OCI-LY7 (cell line): ENCODE measurements around the gene ADARB2. TPM values are rescaled to one million over a fixed set of nuclear protein-coding genes. Genes with fewer than 3 reads are reported as not detected.

Experiments
- BruUV-seq: library from RNA; stranded (reverse); fragments of 400-500 nt; replicated peaks from 2 replicates; lab custom pipeline; 2021; lab: Mats Ljungman, UMichigan
- CTCF ChIA-PET: fragments of 300-600 bp; sonication (Branson Sonifier 250); formaldehyde crosslinking; loops from one replicate; lab custom pipeline; 2022; ENCODE audit warnings: antibody characterized with exemption; ENCODE audit not compliant: unreplicated experiment; lab: Charles Lee
- POLR2A ChIA-PET: fragments of 300-600 bp; sonication (Branson Sonifier 250); formaldehyde crosslinking; loops from one replicate; lab custom pipeline; 2022; ENCODE audit warnings: antibody characterized with exemption; lab: Charles Lee
- DNase-seq: peaks from one replicate; pipeline ENCODE4 v3.0.0-alpha.2; 2015; ENCODE audit warnings: low spot score
- H2AFZ ChIP-seq: fragments of 200-600 bp; sonication (generic), shearing (Covaris generic); 2 replicates; pipeline ENCODE4 v1.6.1; 2014; ENCODE audit warnings: mild to moderate bottlenecking, antibody characterized with exemption, low read length, moderate library complexity
- H3K27ac ChIP-seq: fragments of 200-600 bp; sonication (generic); 2 replicates; pipeline ENCODE4 v1.5.1; 2014; ENCODE audit warnings: mixed run types, low read depth, mild to moderate bottlenecking, moderate library complexity, low read length, inconsistent platforms; ENCODE audit not compliant: poor library complexity, severe bottlenecking
- H3K36me3 ChIP-seq: fragments of 200-600 bp; sonication (generic); 2 replicates; pipeline ENCODE4 v1.6.1; 2014; ENCODE audit warnings: mild to moderate bottlenecking, antibody characterized with exemption, low read length, moderate library complexity, mixed read lengths; ENCODE audit not compliant: insufficient read depth
- H3K4me1 ChIP-seq: fragments of 200-600 bp; sonication (generic); 2 replicates; pipeline ENCODE4 v1.5.1; 2014; ENCODE audit warnings: mild to moderate bottlenecking, low read length; ENCODE audit not compliant: insufficient read depth, poor library complexity, severe bottlenecking
- H3K4me2 ChIP-seq: fragments of 200-600 bp; sonication (generic); 2 replicates; pipeline ENCODE4 v1.6.1; 2014; ENCODE audit warnings: mild to moderate bottlenecking, low read length
- H3K4me3 ChIP-seq: fragments of 200-600 bp; sonication (generic); 2 replicates; pipeline ENCODE4 v1.5.1; 2014; ENCODE audit warnings: mild to moderate bottlenecking, low read depth, low read length; ENCODE audit not compliant: poor library complexity, severe bottlenecking
- H3K79me2 ChIP-seq: fragments of 200-600 bp; sonication (generic); 2 replicates; pipeline ENCODE4 v1.6.1; 2016; ENCODE audit warnings: low read depth, mild to moderate bottlenecking, low read length, moderate library complexity, mixed read lengths; ENCODE audit not compliant: insufficient read depth
- H3K9me2 ChIP-seq: fragments of 200-600 bp; sonication (generic); 2 replicates; pipeline ENCODE4 v1.6.1; 2016; ENCODE audit warnings: mild to moderate bottlenecking, low read length, mixed read lengths; ENCODE audit not compliant: insufficient read depth
- H3K9me3 ChIP-seq: fragments of 200-600 bp; sonication (generic); 2 replicates; pipeline ENCODE4 v1.6.1; 2014; ENCODE audit warnings: mild to moderate bottlenecking, mixed run types, low read length, mixed read lengths
- H4K20me1 ChIP-seq: fragments of 200-600 bp; sonication (generic); 2 replicates; pipeline ENCODE4 v1.6.1; 2014; ENCODE audit warnings: mild to moderate bottlenecking, antibody characterized with exemption, low read length, moderate library complexity, mixed read lengths; ENCODE audit not compliant: insufficient read depth
- CTCF ChIP-seq: fragments of 200-600 bp; sonication (generic); conservative IDR thresholded peaks from 2 replicates; pipeline ENCODE4 v1.5.1; 2014; ENCODE audit warnings: mild to moderate bottlenecking, antibody characterized with exemption, low read length, moderate library complexity, mixed read lengths
- EZH2phosphoT487 ChIP-seq: fragments of 200-600 bp; sonication (generic); IDR thresholded peaks from 2 replicates; pipeline ENCODE4 v1.6.1; 2018; ENCODE audit warnings: low read depth, borderline replicate concordance, mild to moderate bottlenecking, mixed run types, antibody characterized with exemption, low read length, moderate library complexity, mixed read lengths
- intact Hi-C: fragments of 100-400 bp; cut with micrococcal nuclease; formaldehyde crosslinking; loops from one replicate; pipeline ENCODE4 v1.10.0; 2022; ENCODE audit not compliant: unreplicated experiment
- total RNA-seq, 2 experiments: library from RNA; depleted of rRNA in 1 of 2; stranded (reverse); fragments of >200 nt in 1 of 2; shearing (Covaris generic) in 1 of 2; gene quantifications; 2 replicates each; pipeline ENCODE4 v1.2.3, GENCODE V29; 2014 to 2022

The ADARB2 gene
- total RNA-seq, 2 experiments from 2014 or later: 0.03 TPM; not detected in 1

GRCh38 chr10:1339396-1339795 lies 397.9 kb downstream of the ADARB2 start:
- BruUV-seq: no TSS peak
- H3K9me3 ChIP-seq: no peaks in the 10 kb centered on the region
- CTCF ChIA-PET: no interaction called here

GRCh38 chr10:1335642-1336041 lies 401.7 kb downstream of the ADARB2 start:
- no peak overlapping the region for H3K27ac ChIP-seq
- no peaks in the 10 kb centered on the region for H3K36me3 ChIP-seq
- CTCF ChIA-PET: no interaction called here
- intact Hi-C loops: no loop called here
- no peak overlapping the region for H3K4me2 ChIP-seq
- H3K4me1 ChIP-seq: no peaks in the 10 kb centered on the region
- H3K4me3 ChIP-seq: no peak overlapping the region
- no peak for DNase-seq
- no peaks in the 10 kb centered on the region for H3K79me2 ChIP-seq
- POLR2A ChIA-PET: no interaction called here
- H4K20me1 ChIP-seq: no peaks in the 10 kb centered on the region
- BruUV-seq: no TSS peak
- no peaks in the 10 kb centered on the region for H3K9me3 ChIP-seq
- TF ChIP-seq CTCF (no peak), EZH2phosphoT487 (no peak)
- no peak overlapping the region for H2AFZ ChIP-seq
- H3K9me2 ChIP-seq: no peaks in the 10 kb centered on the region

More at GRCh38 chr10:1339396-1339795, 397.9 kb downstream of the ADARB2 start:
- Histone ChIP-seq H3K36me3 (no peaks in the 10 kb centered on the region), H3K4me3 (no peak overlapping the region), H3K79me2 (no peaks in the 10 kb centered on the region), H3K9me2 (no peaks in the 10 kb centered on the region), H3K4me1 (no peaks in the 10 kb centered on the region), H3K27ac (no peak overlapping the region), H4K20me1 (no peaks in the 10 kb centered on the region), H2AFZ (no peak overlapping the region), H3K4me2 (no peak overlapping the region)
- POLR2A ChIA-PET: no interaction called here
- TF ChIP-seq EZH2phosphoT487 (no peak), CTCF (no peak)
- intact Hi-C loops: no loop called here
- DNase-seq: no peak

GRCh38 chr10:1333981-1334380 lies 403.3 kb downstream of the ADARB2 start:
- no peak for TF ChIP-seq EZH2phosphoT487
- Histone ChIP-seq H3K9me3 (no peaks in the 10 kb centered on the region), H3K4me1 (no peaks in the 10 kb centered on the region), H3K27ac (no peak overlapping the region), H3K4me2 (no peak overlapping the region), H3K9me2 (no peaks in the 10 kb centered on the region), H3K79me2 (no peaks in the 10 kb centered on the region), H2AFZ (no peak overlapping the region), H3K36me3 (no peaks in the 10 kb centered on the region), H4K20me1 (no peaks in the 10 kb centered on the region), H3K4me3 (no peak overlapping the region)
- CTCF ChIA-PET: no interaction called here
- BruUV-seq: no TSS peak
- POLR2A ChIA-PET: interaction anchor here (0.6 kb wide), 1 partner anchor 1742 kb away, joined by 4 read pairs; no protein-coding TSS in a partner anchor
- DNase-seq: no peak
- intact Hi-C loops: no loop called here
